NCI-H2227 treated with DMSO at 0.1 percent for 48 hours (cell line): ENCODE measurements around the gene ARGLU1.

Experiments
- DNase-seq: peaks from one replicate; lab custom pipeline; 2025; lab: John Stamatoyannopoulos, UW

The ARGLU1 gene

GRCh38 chr13:106499896-106500295, 68.0 kb downstream of the ARGLU1 start:
- no peak for DNase-seq

- DNase-seq, result no peak
Measured at GRCh38 chr13:106499113-106499512, 68.8 kb downstream of the ARGLU1 start.

- DNase-seq, result no peak
Measured at GRCh38 chr13:106498571-106498970, 69.4 kb downstream of the ARGLU1 start.

- no peak for DNase-seq
Measured at GRCh38 chr13:106498158-106498557, 69.8 kb downstream of the ARGLU1 start.

- no peak for DNase-seq
Measured at GRCh38 chr13:106497079-106497478, 70.9 kb downstream of the ARGLU1 start.

- no peak for DNase-seq
Measured at GRCh38 chr13:106496072-106496997, 71.6 kb downstream of the ARGLU1 start.

GRCh38 chr13:106494936-106495335, 73.0 kb downstream of the ARGLU1 start:
- no peak for DNase-seq

GRCh38 chr13:106494506-106494905, 73.4 kb downstream of the ARGLU1 start:
- DNase-seq, result no peak

- DNase-seq, result no peak
Measured at GRCh38 chr13:106493533-106494220, 74.3 kb downstream of the ARGLU1 start.

- DNase-seq, result no peak
Measured at GRCh38 chr13:106492588-106493475, 75.1 kb downstream of the ARGLU1 start.

GRCh38 chr13:106491928-106492587, 75.9 kb downstream of the ARGLU1 start:
- DNase-seq, result no peak
